CD14-positive monocyte (primary cell): ENCODE results near the gene MEIS1. TPM values are rescaled to one million over a fixed set of nuclear protein-coding genes. Genes with fewer than 3 reads are reported as not detected.

Experiments used
- DNase-seq, 3 donors: peaks; one replicate each; pipeline ENCODE4 v3.0.0-alpha.2; 2011 to 2022
- H2AFZ ChIP-seq: 2 replicates; pipeline ENCODE4 v1.6.0; 2012; ENCODE audit warnings: mild to moderate bottlenecking, low read depth, low read length, inconsistent platforms; ENCODE audit not compliant: insufficient read depth, poor library complexity, severe bottlenecking
- H3K27ac ChIP-seq, 2 donors: 1 replicate in 1 of 2; 2 replicates in 1 of 2; pipeline ENCODE4 v1.5.1; 2012 to 2013; ENCODE audit warnings: low read length in 2 of 2, control low read depth in 1 of 2, inconsistent platforms in 1 of 2, low read depth in 1 of 2, mild to moderate bottlenecking in 1 of 2
- H3K27me3 ChIP-seq, 2 donors: one replicate each; pipeline versions ENCODE4 v1.6.0 to v1.6.1; 2011 to 2013; ENCODE audit warnings: low read length in 2 of 2; ENCODE audit not compliant: control insufficient read depth in 2 of 2, insufficient read depth in 2 of 2
- H3K36me3 ChIP-seq, 2 donors: replicated peaks in 1 of 2; 1 replicate in 1 of 2; 2 replicates in 1 of 2; pipeline versions ENCODE4 v1.5.1 to v1.6.1; 2012 to 2013; ENCODE audit warnings: low read length in 2 of 2, control low read depth in 1 of 2, inconsistent platforms in 1 of 2, mild to moderate bottlenecking in 1 of 2; ENCODE audit not compliant: insufficient read depth in 2 of 2, control insufficient read depth in 1 of 2
- H3K4me1 ChIP-seq, 2 donors: 1 replicate in 1 of 2; 2 replicates in 1 of 2; pipeline versions ENCODE4 v1.5.1 to v1.6.1; 2012 to 2013; ENCODE audit warnings: low read length in 2 of 2, control low read depth in 1 of 2, inconsistent platforms in 1 of 2, mild to moderate bottlenecking in 1 of 2, moderate library complexity in 1 of 2; ENCODE audit not compliant: insufficient read depth in 2 of 2, control insufficient read depth in 1 of 2
- H3K4me2 ChIP-seq: replicated peaks from 2 replicates; pipeline ENCODE3; 2012; ENCODE audit warnings: low read length, moderate library complexity, mild to moderate bottlenecking; ENCODE audit not compliant: poor library complexity, severe bottlenecking; ENCODE audit errors: extremely low read depth
- H3K4me3 ChIP-seq, 3 experiments: fragments of 200-600 bp in 1 of 3; sonication (generic) in 1 of 3; replicated peaks in 1 of 3; 1 replicate in 2 of 3; 2 replicates in 1 of 3; pipeline ENCODE4 v1.5.1; 2011 to 2013; ENCODE audit warnings: low read length in 3 of 3, mild to moderate bottlenecking in 3 of 3, control low read depth in 2 of 3, low read depth in 2 of 3, inconsistent platforms in 1 of 3, moderate library complexity in 1 of 3
- H3K79me2 ChIP-seq: 2 replicates; pipeline ENCODE4 v1.6.0; 2012; ENCODE audit warnings: mild to moderate bottlenecking, control low read depth, inconsistent platforms, low read length, moderate library complexity; ENCODE audit not compliant: insufficient read depth
- H3K9ac ChIP-seq: 2 replicates; pipeline ENCODE4 v1.6.0; 2017; ENCODE audit warnings: low read length, mild to moderate bottlenecking; ENCODE audit not compliant: insufficient read depth, poor library complexity, severe bottlenecking
- H3K9me3 ChIP-seq, 2 donors: replicated peaks in 1 of 2; 1 replicate in 1 of 2; 2 replicates in 1 of 2; pipeline versions ENCODE4 v1.5.1 to v1.6.1; 2012 to 2013; ENCODE audit warnings: low read length in 2 of 2, control low read depth in 1 of 2; ENCODE audit not compliant: control insufficient read depth in 1 of 2, insufficient read depth in 1 of 2
- H4K20me1 ChIP-seq: 2 replicates; pipeline ENCODE4 v1.6.0; 2012; ENCODE audit warnings: mild to moderate bottlenecking, low read length, control low read depth, moderate library complexity; ENCODE audit not compliant: insufficient read depth
- H3K27ac Mint-ChIP-seq, 7 donors: one replicate each; pipeline ENCODE4 v1.8.0; 2020; ENCODE audit warnings: mild to moderate bottlenecking in 7 of 7, mixed read lengths in 7 of 7, moderate library complexity in 6 of 7, inconsistent platforms in 2 of 7
- H3K27me3 Mint-ChIP-seq, 3 donors: one replicate each; pipeline ENCODE4 v1.8.0; 2021 to 2022; ENCODE audit warnings: low read depth in 3 of 3, mild to moderate bottlenecking in 3 of 3, mixed read lengths in 3 of 3, moderate library complexity in 3 of 3, inconsistent platforms in 1 of 3
- H3K36me3 Mint-ChIP-seq, 2 donors: one replicate each; pipeline ENCODE4 v1.8.0; 2020; ENCODE audit warnings: mixed read lengths in 2 of 2, inconsistent platforms in 1 of 2, mild to moderate bottlenecking in 1 of 2
- H3K4me1 Mint-ChIP-seq: one replicate; pipeline ENCODE4 v1.8.0; 2020; ENCODE audit warnings: mild to moderate bottlenecking, mixed read lengths
- H3K4me3 Mint-ChIP-seq, 2 donors: one replicate each; pipeline ENCODE4 v1.8.0; 2020; ENCODE audit warnings: mild to moderate bottlenecking in 2 of 2, mixed read lengths in 2 of 2, moderate library complexity in 1 of 2
- H3K9me3 Mint-ChIP-seq, 7 donors: one replicate each; pipeline ENCODE4 v1.8.0; 2020 to 2022; ENCODE audit warnings: mixed read lengths in 7 of 7, mild to moderate bottlenecking in 6 of 7, moderate library complexity in 6 of 7, inconsistent platforms in 2 of 7
- CTCF ChIP-seq: fragments of 200-600 bp; IDR thresholded peaks from one replicate; pipeline ENCODE4 v1.8.0; 2022; ENCODE audit warnings: antibody characterized with exemption, mild to moderate bottlenecking
- WGBS: methylation state at CpG from one replicate; pipeline ENCODE4 v1.1.5; 2013; ENCODE audit warnings: missing lambda C conversion rate; ENCODE audit not compliant: insufficient coverage; 5-methylcytosine and 5-hydroxymethylcytosine counted together
- intact Hi-C, 2 donors: fragments of 100-400 bp; cut with micrococcal nuclease; formaldehyde crosslinking; loops; one replicate each; pipeline versions ENCODE4 v1.15.0 to v1.15.1; 2023
- polyA plus RNA-seq, 3 donors: library from polyadenylated mRNA; depleted of rRNA in 1 of 3; unstranded in 2 of 3; stranded (reverse) in 1 of 3; fragments of 300-500 nt in 2 of 3; fragments of >200 nt in 1 of 3; fragmentation: Illumina TruSeq in 2 of 3; gene quantifications; 1 replicate in 2 of 3; 2 replicates in 1 of 3; pipeline ENCODE4 v1.2.3, GENCODE V29; 2012 to 2021

The MEIS1 gene
- polyA plus RNA-seq, 3 donors: 0.09 to 0.40 TPM; not detected in 1

- Mint-ChIP-seq H3K4me3 (no peak overlapping the region), H3K36me3 (no peaks in the 10 kb centered on the region), H3K9me3 (no peaks in the 10 kb centered on the region), H3K27ac (no peak overlapping the region), H3K4me1 (peaks cover 2% of the 10 kb centered on the region), H3K27me3 (no peaks in the 10 kb centered on the region)
- no peak overlapping the region for H3K9ac ChIP-seq
- no peaks in the 10 kb centered on the region for H3K27me3 ChIP-seq
- H2AFZ ChIP-seq: no peak overlapping the region
- no peak overlapping the region for H3K4me3 ChIP-seq
- H3K9me3 ChIP-seq: no peaks in the 10 kb centered on the region
- no peaks in the 10 kb centered on the region for H3K79me2 ChIP-seq
- H3K36me3 ChIP-seq: no peaks in the 10 kb centered on the region
- 93% methylated on average over 2 of the region's 5 CpGs for WGBS
- H3K4me2 ChIP-seq: no peak overlapping the region
- H4K20me1 ChIP-seq: no peaks in the 10 kb centered on the region
- H3K4me1 ChIP-seq: no peaks in the 10 kb centered on the region
- TF ChIP-seq CTCF: no peak
- intact Hi-C loops: no loop called here
- H3K27ac ChIP-seq: no peak overlapping the region
- no peak for DNase-seq
Measured at GRCh38 chr2:66472225-66472843, 37.4 kb downstream of the MEIS1 start.

GRCh38 chr2:66477135-66477842, 42.4 kb downstream of the MEIS1 start:
- Histone ChIP-seq H3K4me3 (no peak overlapping the region), H3K36me3 (no peaks in the 10 kb centered on the region), H3K9ac (no peak overlapping the region), H3K4me1 (peaks cover 6 to 8% of the 10 kb centered on the region in 2 donors), H4K20me1 (no peaks in the 10 kb centered on the region), H2AFZ (no peak overlapping the region), H3K27ac (no peak overlapping the region), H3K9me3 (no peaks in the 10 kb centered on the region), H3K79me2 (no peaks in the 10 kb centered on the region), H3K27me3 (no peaks in the 10 kb centered on the region), H3K4me2 (no peak overlapping the region)
- intact Hi-C loops: no loop called here
- 26% methylated on average over 3 of the region's 4 CpGs for WGBS
- TF ChIP-seq CTCF: no peak
- no peak for DNase-seq
- no peaks in the 10 kb centered on the region for H3K9me3 Mint-ChIP-seq
- no peaks in the 10 kb centered on the region for H3K27me3 Mint-ChIP-seq
- no peak overlapping the region for H3K27ac Mint-ChIP-seq
- no peaks in the 10 kb centered on the region for H3K36me3 Mint-ChIP-seq
- peaks cover 14% of the 10 kb centered on the region for H3K4me1 Mint-ChIP-seq
- no peak overlapping the region for H3K4me3 Mint-ChIP-seq
